KOPT-K1 (cell line): ENCODE results near the gene XAGE5.
"Not testable (repeated sequence)": the region's sequence is repeated elsewhere in the genome, so short reads cannot be mapped to it uniquely, and the experiment has no call there.

ENCODE experiments used
- H3K27ac ChIP-seq: fragments of 200-600 bp; sonication (generic); 2 replicates; pipeline ENCODE4 v1.5.1; 2016; ENCODE audit warnings: antibody characterized with exemption, mild to moderate bottlenecking, low read depth, low read length; ENCODE audit not compliant: poor library complexity, severe bottlenecking
- H3K36me3 ChIP-seq: fragments of 200-600 bp; sonication (generic); 2 replicates; pipeline ENCODE4 v1.5.1; 2017; ENCODE audit warnings: antibody characterized with exemption, mild to moderate bottlenecking, low read length, moderate library complexity; ENCODE audit not compliant: insufficient read depth
- H3K9me3 ChIP-seq: fragments of 200-600 bp; sonication (generic); 2 replicates; pipeline ENCODE4 v1.5.1; 2017; ENCODE audit warnings: antibody characterized with exemption, low read length, mild to moderate bottlenecking; ENCODE audit not compliant: insufficient read depth, poor library complexity, severe bottlenecking

The XAGE5 gene

GRCh38 chrX:52811065-52811625 is at the start of gene XAGE5:
Gene XAGE5 (plus strand): TSS chrX:52811287. CDS start chrX:52812567, 1,280 bp downstream.
- no peaks in the 10 kb centered on the region for H3K36me3 ChIP-seq
- no peaks in the 10 kb centered on the region for H3K9me3 ChIP-seq
- no peak within 1 kb of the TSS for H3K27ac ChIP-seq

DNA sequence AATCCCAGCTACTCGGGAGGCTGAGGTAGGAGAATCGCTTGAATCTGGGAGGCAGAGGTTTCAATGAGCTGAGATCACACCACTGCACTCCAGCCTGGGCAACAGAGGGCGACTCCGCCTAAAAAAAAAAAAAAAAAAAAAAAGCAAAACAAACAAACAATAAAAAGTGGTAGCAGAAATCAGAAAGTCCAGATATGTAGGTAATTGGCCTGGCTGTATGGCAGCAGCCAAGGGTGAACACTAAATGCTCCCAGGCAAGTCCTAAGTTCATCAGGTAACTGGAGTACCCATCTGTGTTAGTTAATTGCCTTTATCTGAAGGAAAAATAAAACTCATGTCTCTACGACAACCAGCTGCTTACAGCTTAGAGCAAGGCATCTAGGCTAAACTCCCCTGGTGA is 45.1 kb upstream of the XAGE5 start:
- not testable (repeated sequence) for H3K9me3 ChIP-seq

GRCh38 chrX:52773504-52773903 is 37.6 kb upstream of the XAGE5 start:
- H3K27ac ChIP-seq, H3K9me3 ChIP-seq, H3K36me3 ChIP-seq: not testable (repeated sequence)

More for the DNA sequence above, 45.1 kb upstream of the XAGE5 start:
- H3K27ac ChIP-seq, H3K36me3 ChIP-seq: not testable (repeated sequence)

DNA sequence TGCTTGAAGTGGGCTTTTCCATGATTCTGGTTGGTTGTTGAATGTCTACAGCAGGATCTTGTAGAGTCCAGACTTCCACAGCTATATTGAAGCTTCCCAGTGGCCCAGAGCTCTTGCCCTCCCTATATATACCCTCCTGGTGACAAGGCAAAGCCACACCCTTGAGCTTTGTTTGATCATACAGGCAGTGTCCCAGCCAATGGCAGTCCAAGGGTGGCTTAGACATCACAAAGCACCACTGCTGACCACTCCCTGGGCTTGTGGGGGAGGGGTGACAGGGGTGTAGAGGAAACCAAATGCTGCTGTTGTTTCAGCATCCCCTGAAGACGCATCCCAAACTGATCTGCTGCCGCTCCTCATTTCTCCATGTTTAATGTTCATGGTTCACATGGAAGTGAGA is 13.8 kb upstream of the XAGE5 start, which contains the start of gene SPANXN5:
SPANXN5 (minus strand) TSS at position 101 of the 400 bp plus-strand sequence; CDS start at position 22, 79 bp downstream.
- not testable (repeated sequence) for H3K36me3 ChIP-seq, H3K9me3 ChIP-seq, H3K27ac ChIP-seq

DNA sequence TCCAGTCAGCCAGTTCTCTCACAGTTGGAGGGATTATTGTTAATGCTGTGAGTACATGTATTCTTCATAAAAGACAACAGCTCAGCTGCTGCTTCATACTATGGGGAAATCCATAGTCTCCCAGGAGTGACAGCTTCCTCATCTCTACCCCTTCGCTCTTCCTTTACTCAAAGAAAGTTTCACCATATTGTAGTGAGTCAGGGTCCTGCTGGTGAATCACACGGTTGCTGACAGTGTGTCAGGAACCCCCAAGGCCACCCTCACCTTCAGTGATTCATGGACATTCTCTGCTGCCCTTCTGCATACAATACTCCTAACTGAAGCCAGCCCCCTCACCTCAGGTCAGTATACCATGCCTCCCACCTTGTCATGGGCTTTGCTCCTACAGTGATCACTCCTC is 6.2 kb upstream of the XAGE5 start:
- not testable (repeated sequence) for H3K9me3 ChIP-seq, H3K36me3 ChIP-seq, H3K27ac ChIP-seq

DNA sequence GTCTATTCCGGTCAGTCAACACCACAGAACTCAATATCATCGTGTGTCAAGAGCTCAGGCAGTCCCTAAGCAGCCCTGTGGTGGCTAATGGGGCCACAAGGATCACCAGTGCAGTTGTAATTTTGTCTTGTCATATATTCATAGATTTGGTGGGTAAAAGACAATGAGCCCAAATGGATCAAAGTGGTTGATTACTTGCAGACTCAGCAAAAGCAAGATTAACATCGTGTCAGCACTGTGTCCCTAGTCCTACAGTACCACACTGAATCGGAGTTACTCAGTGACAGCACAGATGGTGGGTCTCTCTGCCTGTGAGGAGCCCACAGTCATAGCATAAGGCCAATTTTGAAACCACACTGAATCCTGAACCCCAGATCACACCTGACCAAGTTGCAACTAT is 8.7 kb downstream of the XAGE5 start:
- no peaks in the 10 kb centered on the region for H3K9me3 ChIP-seq
- no peak overlapping the region for H3K27ac ChIP-seq

DNA sequence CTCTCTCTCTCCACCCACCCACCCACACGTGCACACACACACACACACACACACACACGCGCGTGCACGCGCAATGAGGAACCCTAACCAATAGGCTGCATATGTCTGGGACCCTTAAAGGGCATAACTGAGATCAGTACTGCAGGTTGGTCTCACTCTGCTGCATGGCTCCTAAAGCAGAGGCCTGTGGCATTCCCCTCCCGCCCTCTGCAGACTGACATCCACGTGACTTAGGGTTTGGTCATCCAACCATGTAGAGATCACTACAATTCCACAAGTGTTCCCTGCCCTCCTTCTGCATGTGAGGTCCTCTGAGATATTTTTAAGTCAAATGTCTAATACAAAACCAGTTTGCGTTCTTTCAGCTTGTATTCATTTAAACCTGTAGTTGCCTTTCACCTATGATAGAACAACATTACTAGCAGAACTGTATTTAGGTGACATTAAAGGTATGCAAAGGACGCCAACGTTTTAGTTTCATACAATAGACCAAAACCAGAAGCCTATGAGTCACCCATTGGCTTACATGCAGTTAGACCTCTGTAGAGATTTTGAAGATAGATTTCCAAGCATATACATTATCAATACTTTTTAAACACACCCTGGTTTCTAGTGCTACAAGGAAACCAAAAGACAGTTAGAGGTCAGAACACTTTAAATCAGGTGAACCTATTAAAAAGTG is 10.1 kb downstream of the XAGE5 start:
- Histone ChIP-seq H3K27ac (no peak overlapping the region), H3K36me3 (no peaks in the 10 kb centered on the region), H3K9me3 (no peaks in the 10 kb centered on the region)

More for the DNA sequence above, 8.7 kb downstream of the XAGE5 start:
- no peaks in the 10 kb centered on the region for H3K36me3 ChIP-seq

DNA sequence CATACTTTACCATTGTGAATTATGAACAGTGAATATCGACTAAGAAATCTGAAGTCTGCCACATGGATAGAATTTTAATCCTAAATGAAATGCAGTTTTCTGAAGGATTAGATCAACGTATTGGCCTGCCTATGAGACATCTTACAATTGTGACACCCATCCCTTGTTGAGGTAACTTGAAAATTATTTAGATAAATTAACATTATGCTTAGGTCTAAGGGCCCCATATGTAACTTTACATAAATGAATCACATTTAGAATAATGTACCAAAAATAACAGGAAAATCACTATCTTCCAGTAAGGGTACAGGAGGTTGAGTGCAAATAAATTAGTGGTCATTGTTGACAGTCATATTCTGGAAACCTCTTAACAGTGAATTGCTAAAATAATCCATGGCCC is 13.5 kb downstream of the XAGE5 start:
- no peaks in the 10 kb centered on the region for H3K36me3 ChIP-seq
- H3K27ac ChIP-seq = no peak overlapping the region
- H3K9me3 ChIP-seq = no peaks in the 10 kb centered on the region

DNA sequence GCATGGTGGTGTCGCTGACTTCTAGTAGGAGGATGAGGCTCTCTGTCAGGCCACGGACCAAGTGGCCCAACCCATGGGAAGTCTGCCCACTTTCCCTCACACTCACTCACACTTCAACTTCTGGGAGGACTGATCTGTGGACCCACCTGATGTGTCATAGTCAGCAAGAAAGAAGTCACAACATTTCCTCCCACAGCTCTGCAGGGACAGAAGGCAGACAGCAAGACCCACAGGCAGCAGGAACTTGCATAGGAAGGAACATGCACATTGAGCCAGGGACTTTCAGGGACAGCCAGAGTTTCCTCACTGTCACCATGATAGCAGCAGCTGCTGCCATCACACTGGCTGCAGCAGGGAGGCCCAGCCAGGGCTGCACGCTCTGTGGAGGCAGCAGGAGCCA is 19.5 kb downstream of the XAGE5 start:
- no peaks in the 10 kb centered on the region for H3K9me3 ChIP-seq
- no peaks in the 10 kb centered on the region for H3K36me3 ChIP-seq
- no peak overlapping the region for H3K27ac ChIP-seq

DNA sequence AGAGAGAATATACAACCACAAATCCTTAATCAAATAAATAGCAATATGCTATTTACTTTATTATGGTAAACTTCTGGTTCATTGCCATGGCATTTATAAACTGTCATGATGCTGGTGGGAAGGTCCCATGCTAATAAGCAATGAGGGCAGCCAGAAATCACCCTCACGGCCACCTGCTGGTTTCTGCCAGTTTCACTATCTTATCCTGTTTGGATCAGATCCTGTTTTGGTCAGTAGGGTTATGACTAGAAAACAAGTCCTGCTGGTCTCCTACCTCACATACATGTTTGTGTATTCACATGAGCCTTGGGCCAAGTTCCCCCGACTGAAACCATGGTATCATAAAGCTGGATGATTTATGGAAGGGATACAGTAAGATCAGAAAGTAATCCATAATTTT is 28.1 kb downstream of the XAGE5 start:
- Histone ChIP-seq H3K36me3 (no peaks in the 10 kb centered on the region), H3K27ac (no peak overlapping the region), H3K9me3 (no peaks in the 10 kb centered on the region)

DNA sequence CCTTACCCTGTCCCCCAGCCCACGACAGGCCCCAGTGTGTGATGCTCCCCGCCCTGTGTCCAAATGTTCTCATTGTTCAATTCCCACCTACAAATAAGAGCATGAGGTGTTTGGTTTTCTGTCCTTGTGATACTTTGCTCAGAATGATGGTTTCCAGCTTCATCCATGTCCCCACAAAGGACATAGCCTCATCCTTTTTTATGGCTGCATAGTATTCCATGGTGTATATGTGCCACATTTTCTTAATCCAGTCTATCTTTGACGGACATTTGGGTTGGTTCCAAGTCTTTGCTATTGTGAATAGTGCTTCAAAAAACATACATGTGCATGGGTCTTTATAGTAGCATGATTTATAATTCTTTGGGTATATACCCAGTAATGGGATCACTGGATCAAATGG is 32.5 kb downstream of the XAGE5 start:
- not testable (repeated sequence) for H3K9me3 ChIP-seq, H3K36me3 ChIP-seq, H3K27ac ChIP-seq

DNA sequence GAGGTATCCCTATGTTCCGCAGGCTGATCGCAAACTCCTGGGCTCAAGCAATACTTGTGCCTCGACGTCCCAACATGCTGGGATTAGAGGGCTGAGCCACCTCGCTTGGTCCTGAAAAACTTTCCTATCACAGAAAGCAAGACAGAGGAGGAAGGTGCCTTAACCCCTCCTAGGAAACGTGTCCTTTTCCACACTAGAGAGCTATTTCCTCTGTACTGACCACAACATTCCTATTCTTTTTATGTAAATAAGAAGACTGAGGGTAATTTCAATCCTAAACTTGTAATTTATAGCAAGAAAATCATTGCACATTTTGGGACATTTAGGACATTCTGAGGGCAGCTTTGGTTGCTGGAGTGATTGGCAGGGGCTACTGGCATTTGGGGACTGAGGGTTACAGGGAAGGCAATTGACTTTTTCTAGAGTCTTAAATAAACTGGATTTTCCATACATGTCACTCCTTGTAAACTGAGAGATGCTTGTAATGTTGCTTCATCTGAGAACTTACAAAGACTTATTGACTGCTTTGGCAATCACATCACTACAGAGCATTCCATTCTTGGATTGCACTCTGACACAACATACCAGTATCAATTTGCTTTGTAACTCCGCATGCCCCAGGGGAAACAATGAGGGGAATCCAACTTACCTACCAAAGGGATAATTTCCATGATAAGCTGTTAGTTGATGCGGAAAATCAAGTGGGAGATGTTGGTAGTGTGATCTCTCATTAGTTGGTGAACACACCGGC is 41.2 kb downstream of the XAGE5 start:
- H3K36me3 ChIP-seq = no peaks in the 10 kb centered on the region
- no peaks in the 10 kb centered on the region for H3K9me3 ChIP-seq
- H3K27ac ChIP-seq = no peak overlapping the region

DNA sequence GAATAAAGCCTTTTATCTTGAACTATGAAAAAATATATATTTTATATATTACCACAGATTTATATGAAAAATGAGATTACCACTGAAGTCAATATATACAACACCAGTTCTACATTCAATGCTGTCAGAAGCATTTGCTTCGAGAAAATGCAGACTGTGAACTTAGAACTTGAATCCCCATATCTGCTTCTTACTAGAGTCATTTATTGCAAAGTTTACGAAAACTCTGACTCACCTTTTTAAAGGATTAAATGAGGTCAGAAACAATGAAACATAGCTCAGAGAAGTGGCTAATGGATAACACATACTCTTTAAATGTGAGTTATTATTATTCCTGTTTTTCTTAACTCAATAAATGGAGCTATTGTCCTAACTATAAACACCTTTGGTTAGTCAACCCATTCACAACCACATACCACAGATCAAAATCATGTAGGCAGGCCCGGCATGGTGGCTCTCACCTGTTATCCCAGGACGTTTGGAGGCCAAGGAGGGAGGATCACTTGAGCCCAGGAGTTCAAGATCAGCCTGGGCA is 46.0 kb downstream of the XAGE5 start:
- not testable (repeated sequence) for H3K9me3 ChIP-seq, H3K27ac ChIP-seq, H3K36me3 ChIP-seq

GRCh38 chrX:52865343-52865998 is 54.4 kb downstream of the XAGE5 start:
- Histone ChIP-seq H3K36me3 (no peaks in the 10 kb centered on the region), H3K9me3 (no peaks in the 10 kb centered on the region), H3K27ac (no peak overlapping the region)
